GM19452 (cell line): ENCODE measurements around the gene LRBA.

Experiments
- ATAC-seq: cut with Tn5 transposase; IDR thresholded peaks from one replicate; pipeline ENCODE4 v1.9.1; 2021; ENCODE audit not compliant: unreplicated experiment

Gene LRBA

GRCh38 chr4:150235808-150236271, 779.2 kb downstream of the LRBA start:
- ATAC-seq, result no peak

GRCh38 chr4:150235317-150235716, 779.8 kb downstream of the LRBA start:
- ATAC-seq, result no peak

- ATAC-seq, result no peak
Observed at GRCh38 chr4:150234246-150234645, 780.8 kb downstream of the LRBA start.

- ATAC-seq, result no peak
Observed at GRCh38 chr4:150232029-150232428, 783.1 kb downstream of the LRBA start.

GRCh38 chr4:150231107-150231770, 783.8 kb downstream of the LRBA start:
- no peak for ATAC-seq

GRCh38 chr4:150230561-150230960, 784.5 kb downstream of the LRBA start:
- no peak for ATAC-seq

- no peak for ATAC-seq
Observed at GRCh38 chr4:150229520-150229919, 785.6 kb downstream of the LRBA start.

- no peak for ATAC-seq
Observed at GRCh38 chr4:150224896-150225591, 790.0 kb downstream of the LRBA start.

- no peak for ATAC-seq
Observed at GRCh38 chr4:150219841-150220240, 795.2 kb downstream of the LRBA start.

- no peak for ATAC-seq
Observed at GRCh38 chr4:150218447-150218846, 796.6 kb downstream of the LRBA start.

GRCh38 chr4:150217808-150218207, 797.3 kb downstream of the LRBA start:
- no peak for ATAC-seq

- ATAC-seq, result no peak
Observed at GRCh38 chr4:150217192-150217591, 797.9 kb downstream of the LRBA start.

- no peak for ATAC-seq
Observed at GRCh38 chr4:150216726-150217125, 798.4 kb downstream of the LRBA start.

GRCh38 chr4:150215601-150216000, 799.5 kb downstream of the LRBA start:
- no peak for ATAC-seq
